HL-60 (cell line): ENCODE data around the gene NFAM1.
A peak's percentile ranks its signal among the peaks of the same experiment; 100 is the strongest.

Experiments
- DNase-seq, 2 experiments: peaks; one replicate each; pipeline ENCODE4 v3.0.0-alpha.2; 2010 to 2020; ENCODE audit warnings: low read depth in 1 of 2, low spot score in 1 of 2
- H3K27ac ChIP-seq: fragments of 250-450 bp; sonication (Bioruptor Pico); replicated peaks from 2 replicates; pipeline ENCODE4 v1.5.1; 2020; ENCODE audit warnings: mild to moderate bottlenecking, moderate library complexity
- H3K27me3 ChIP-seq: fragments of 250-450 bp; sonication (Bioruptor Pico); 2 replicates; pipeline ENCODE4 v1.5.1; 2021; ENCODE audit warnings: mild to moderate bottlenecking, moderate library complexity; ENCODE audit not compliant: insufficient read depth, poor library complexity, severe bottlenecking
- H3K4me3 ChIP-seq: replicated peaks from 2 replicates; pipeline ENCODE4 v1.5.1; 2011; ENCODE audit warnings: mild to moderate bottlenecking, control low read depth, low read length; ENCODE audit not compliant: insufficient read depth
- CTCF ChIP-seq: IDR thresholded peaks from one replicate; pipeline ENCODE4 v1.5.1; 2011; ENCODE audit warnings: low read length, control low read depth, inconsistent platforms; ENCODE audit not compliant: insufficient read depth
- GABPA ChIP-seq: IDR thresholded peaks from 2 replicates; pipeline ENCODE4 v1.6.1; 2012; ENCODE audit warnings: low read depth
- POLR2AphosphoS5 ChIP-seq: IDR thresholded peaks from 2 replicates; pipeline ENCODE4 v1.6.1; 2012; ENCODE audit warnings: low read depth
- REST ChIP-seq: IDR thresholded peaks from 2 replicates; pipeline ENCODE4 v1.6.1; 2012; ENCODE audit warnings: low read depth; ENCODE audit not compliant: insufficient replicate concordance
- SPI1 ChIP-seq: IDR thresholded peaks from 2 replicates; pipeline ENCODE4 v1.6.1; 2012; ENCODE audit warnings: low read depth, mild to moderate bottlenecking, borderline replicate concordance

Gene NFAM1

DNA sequence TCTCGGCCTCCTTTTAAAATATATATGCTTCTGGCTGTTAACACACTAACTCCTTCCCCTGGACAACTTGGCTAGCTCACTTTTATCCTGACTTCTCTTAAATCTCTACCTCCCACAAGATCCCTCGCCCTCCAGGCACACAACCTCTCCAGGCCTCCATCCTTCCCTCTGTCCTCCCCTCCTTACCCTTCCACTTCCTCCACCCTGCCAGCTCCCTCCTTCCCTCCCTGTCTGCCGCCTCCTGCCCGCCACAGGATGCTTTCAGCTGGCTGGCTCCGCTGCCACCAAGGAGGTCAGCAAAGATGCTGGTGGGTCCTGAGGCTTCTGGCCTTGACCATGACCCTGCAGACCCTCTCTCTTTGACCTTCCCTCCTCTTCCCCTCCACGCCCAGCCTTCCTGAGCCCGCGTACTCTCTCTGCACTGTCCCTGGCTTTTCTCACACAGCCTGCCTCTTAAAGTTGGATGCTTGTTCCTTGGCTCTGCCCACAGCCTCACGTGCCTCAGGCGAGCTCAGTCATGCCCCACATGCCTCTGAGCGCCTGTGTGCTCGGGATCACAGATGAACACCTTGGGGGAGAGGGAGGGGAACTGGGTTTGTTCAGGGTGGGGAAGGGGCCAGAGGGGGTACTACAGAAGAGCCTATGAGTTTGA lies 6.7 kb downstream of the NFAM1 start:
- no peak overlapping the region for H3K4me3 ChIP-seq
- H3K27me3 ChIP-seq: no peaks in the 10 kb centered on the region
- DNase-seq: no peak
- no peak overlapping the region for H3K27ac ChIP-seq
- no peak for TF ChIP-seq GABPA
- no peak for TF ChIP-seq REST
- TF ChIP-seq SPI1: no peak
- TF ChIP-seq POLR2AphosphoS5: no peak
- TF ChIP-seq CTCF: no peak

DNA sequence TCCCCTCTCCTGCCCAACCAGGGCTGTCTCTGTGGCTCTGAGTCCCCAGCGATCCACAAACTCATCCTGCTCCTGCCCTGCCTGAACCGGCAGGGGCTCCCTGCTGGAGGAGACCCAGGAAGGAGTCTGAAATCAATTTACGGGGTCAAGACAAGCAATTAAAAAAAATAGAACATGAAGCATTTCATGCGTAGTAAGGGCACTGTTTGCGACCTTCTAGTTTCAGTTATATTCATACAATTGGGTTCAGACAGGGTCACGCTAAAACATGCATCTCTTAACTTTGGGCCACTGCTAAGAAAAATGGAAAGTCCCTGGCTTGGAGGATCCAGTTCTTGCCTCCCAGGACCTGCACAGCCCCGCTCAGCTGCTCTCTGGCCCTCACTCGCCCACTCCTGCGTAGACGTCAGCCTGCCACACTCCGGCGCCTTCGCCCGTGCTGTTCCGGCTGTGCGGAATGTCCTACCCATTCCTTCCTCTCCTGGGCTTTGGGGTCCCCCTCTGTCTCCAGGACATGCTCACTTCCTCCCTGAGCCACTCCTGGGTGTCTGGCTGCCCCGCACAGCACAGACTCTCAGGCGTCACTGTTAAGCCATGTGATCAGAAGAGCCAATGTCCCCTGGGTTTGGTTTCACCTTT lies 12.8 kb downstream of the NFAM1 start:
- Histone ChIP-seq H3K27me3 (no peaks in the 10 kb centered on the region), H3K4me3 (no peak overlapping the region), H3K27ac (peak overlapping the region; percentile 59)
- TF ChIP-seq SPI1 (peak; percentile 84), CTCF (no peak), GABPA (no peak), REST (no peak)
- DNase-seq: peak in 1 of 2 experiments; percentile 66

DNA sequence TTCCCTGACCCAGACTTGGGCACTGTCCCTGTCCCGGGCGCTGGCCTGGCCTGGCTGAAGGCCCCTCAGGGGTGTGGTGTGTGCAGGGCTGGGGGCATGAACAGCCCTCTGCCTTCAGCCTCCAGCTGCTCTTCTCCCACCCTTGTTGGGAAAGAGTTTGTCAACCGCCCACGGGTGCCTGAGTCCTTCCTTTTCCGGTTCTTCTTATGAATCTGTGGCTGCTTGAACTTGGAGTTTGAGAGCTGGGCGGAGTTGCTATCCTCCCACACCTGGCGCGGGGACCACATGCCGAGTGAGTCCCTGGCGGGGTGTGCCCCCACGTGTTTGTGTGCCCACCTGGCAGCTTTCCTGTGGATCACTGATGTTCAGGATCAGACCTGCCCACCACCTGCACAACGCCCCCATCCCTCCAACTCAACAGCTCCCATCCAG lies 13.4 kb downstream of the NFAM1 start:
- Histone ChIP-seq H3K27me3 (no peaks in the 10 kb centered on the region), H3K27ac (peak overlapping the region; percentile 59), H3K4me3 (no peak overlapping the region)
- TF ChIP-seq CTCF: no peak
- peak; percentile 56 for TF ChIP-seq GABPA
- peak; percentile 92 for TF ChIP-seq POLR2AphosphoS5
- no peak for TF ChIP-seq REST
- TF ChIP-seq SPI1: no peak
- DNase-seq: peak in 1 of 2 experiments; percentile 88
